Mesendoderm (in vitro differentiated cells): ENCODE measurements around the gene PPP1R9A.

ENCODE experiments used
- DNase-seq: peaks from one replicate; pipeline ENCODE4 v3.0.0; 2013
- H2AK5ac ChIP-seq: 2 replicates; pipeline ENCODE4 v1.6.1; 2013; ENCODE audit warnings: low read length, inconsistent platforms
- H2BK120ac ChIP-seq: 2 replicates; pipeline ENCODE4 v1.6.1; 2013; ENCODE audit warnings: low read depth, mild to moderate bottlenecking, low read length, moderate library complexity, mixed read lengths
- H2BK15ac ChIP-seq: replicated peaks from 2 replicates; pipeline ENCODE4 v1.6.1; 2013; ENCODE audit warnings: low read depth, mild to moderate bottlenecking, moderate library complexity
- H2BK5ac ChIP-seq: 2 replicates; pipeline ENCODE4 v1.6.1; 2013; ENCODE audit warnings: low read length, inconsistent platforms
- H3K18ac ChIP-seq: 2 replicates; pipeline ENCODE4 v1.6.1; 2013; ENCODE audit warnings: mild to moderate bottlenecking, low read length, mixed read lengths
- H3K23ac ChIP-seq: one replicate; pipeline ENCODE4 v1.6.1; 2013; ENCODE audit warnings: low read length
- H3K27ac ChIP-seq: 2 replicates; pipeline ENCODE4 v1.5.1; 2013; ENCODE audit warnings: low read depth, mild to moderate bottlenecking, inconsistent platforms, low read length, moderate library complexity
- H3K27me3 ChIP-seq: 2 replicates; pipeline ENCODE4 v1.6.1; 2013; ENCODE audit warnings: low read length, control low read depth, mild to moderate bottlenecking, inconsistent platforms; ENCODE audit not compliant: insufficient read depth, poor library complexity
- H3K36me3 ChIP-seq: 2 replicates; pipeline ENCODE4 v1.6.1; 2013; ENCODE audit warnings: low read length, inconsistent platforms; ENCODE audit not compliant: control insufficient read depth, insufficient read depth
- H3K4ac ChIP-seq: one replicate; pipeline ENCODE4 v1.6.1; 2013; ENCODE audit warnings: low read depth, mild to moderate bottlenecking, low read length, moderate library complexity
- H3K4me1 ChIP-seq: 2 replicates; pipeline ENCODE4 v1.6.1; 2013; ENCODE audit warnings: low read depth, low read length, inconsistent platforms; ENCODE audit not compliant: control insufficient read depth
- H3K4me2 ChIP-seq: 2 replicates; pipeline ENCODE4 v1.6.1; 2013; ENCODE audit warnings: low read length
- H3K4me3 ChIP-seq: 2 replicates; pipeline ENCODE4 v1.5.1; 2013; ENCODE audit warnings: mild to moderate bottlenecking, low read length
- H3K56ac ChIP-seq: one replicate; pipeline ENCODE4 v1.6.1; 2013; ENCODE audit warnings: low read length
- H3K79me1 ChIP-seq: 2 replicates; pipeline ENCODE4 v1.6.1; 2013; ENCODE audit warnings: low read length, inconsistent platforms
- H3K79me2 ChIP-seq: 2 replicates; pipeline ENCODE4 v1.6.1; 2013; ENCODE audit warnings: mild to moderate bottlenecking, low read length; ENCODE audit not compliant: control insufficient read depth, insufficient read depth
- H3K9ac ChIP-seq: 2 replicates; pipeline ENCODE4 v1.6.1; 2013; ENCODE audit warnings: low read length, inconsistent platforms
- H4K5ac ChIP-seq: one replicate; pipeline ENCODE4 v1.6.1; 2013; ENCODE audit warnings: low read length
- H4K8ac ChIP-seq: one replicate; pipeline ENCODE4 v1.6.1; 2013; ENCODE audit warnings: low read depth, mild to moderate bottlenecking, control low read depth, low read length, moderate library complexity
- WGBS: extraction: QIAGEN DNeasy Blood & Tissue Kit; methylation state at CpG from one replicate; pipeline ENCODE4 v1.1.7; 2013; ENCODE audit warnings: low lambda C conversion rate, missing lambda C conversion rate; ENCODE audit not compliant: insufficient coverage; ENCODE audit errors: extremely low coverage; 5-methylcytosine and 5-hydroxymethylcytosine counted together

PPP1R9A gene

DNA sequence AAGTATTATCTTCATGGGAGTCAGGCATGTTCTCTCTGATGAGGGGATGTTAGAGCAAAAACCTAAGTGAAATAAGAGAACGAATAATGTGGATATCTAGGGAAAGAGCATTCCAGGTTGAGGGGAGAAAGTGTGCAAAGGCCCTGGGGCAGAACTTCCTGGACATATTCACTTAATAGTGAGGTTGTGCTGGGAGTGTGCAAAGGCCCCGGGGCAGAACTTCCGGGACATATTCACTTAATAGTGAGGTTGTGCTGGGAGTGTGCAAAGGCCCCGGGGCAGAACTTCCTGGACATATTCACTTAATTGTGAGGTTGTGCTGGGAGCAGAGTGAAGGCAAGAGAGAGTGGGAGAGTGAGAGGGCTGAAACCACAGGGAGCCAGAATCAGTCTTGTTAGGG is 405.2 kb downstream of the PPP1R9A start:
- H2AK5ac ChIP-seq = no peak overlapping the region
- no peaks in the 10 kb centered on the region for H3K79me1 ChIP-seq
- no peak overlapping the region for H4K5ac ChIP-seq
- no peak overlapping the region for H3K27ac ChIP-seq
- no peak overlapping the region for H3K4ac ChIP-seq
- H3K4me2 ChIP-seq = no peak overlapping the region
- H3K27me3 ChIP-seq = no peaks in the 10 kb centered on the region
- H3K23ac ChIP-seq = no peak overlapping the region
- H3K36me3 ChIP-seq = no peaks in the 10 kb centered on the region
- H2BK120ac ChIP-seq = no peak overlapping the region
- H2BK5ac ChIP-seq = no peak overlapping the region
- H3K9ac ChIP-seq = no peak overlapping the region
- H3K56ac ChIP-seq = no peak overlapping the region
- no CpG with 5 or more reads among the region's 4 CpGs for whole genome bisulfite sequencing
- H3K79me2 ChIP-seq = no peaks in the 10 kb centered on the region
- H3K4me3 ChIP-seq = no peak overlapping the region
- H2BK15ac ChIP-seq = no peak overlapping the region
- H4K8ac ChIP-seq = no peak overlapping the region
- no peak for DNase-seq
- H3K18ac ChIP-seq = no peak overlapping the region
- H3K4me1 ChIP-seq = no peaks in the 10 kb centered on the region

DNA sequence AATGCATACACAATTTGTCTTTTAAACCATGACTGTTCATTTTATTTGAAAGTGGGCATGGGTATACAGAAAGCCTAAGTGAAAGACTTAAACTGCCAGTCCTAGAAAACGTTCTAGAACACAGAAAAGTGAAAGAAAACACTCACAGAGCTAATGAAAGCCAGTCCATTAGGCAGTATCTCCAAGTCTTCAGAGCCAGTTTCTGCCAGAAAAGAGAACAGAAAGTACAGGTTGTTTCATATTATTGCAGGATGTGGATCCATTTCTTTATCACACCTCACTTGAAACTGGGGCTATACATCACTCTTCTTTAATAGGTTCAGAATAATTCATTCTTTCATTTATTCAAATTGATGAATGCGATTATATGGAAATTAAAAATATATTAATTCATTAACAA is 409.2 kb downstream of the PPP1R9A start:
- H4K8ac ChIP-seq = no peak overlapping the region
- no peak overlapping the region for H2BK120ac ChIP-seq
- H3K4me1 ChIP-seq = no peaks in the 10 kb centered on the region
- H3K36me3 ChIP-seq = no peaks in the 10 kb centered on the region
- H3K18ac ChIP-seq = no peak overlapping the region
- no peak overlapping the region for H2BK5ac ChIP-seq
- H3K56ac ChIP-seq = no peak overlapping the region
- no peak overlapping the region for H3K4me3 ChIP-seq
- H3K4ac ChIP-seq = no peak overlapping the region
- H3K23ac ChIP-seq = no peak overlapping the region
- H3K4me2 ChIP-seq = no peak overlapping the region
- no peaks in the 10 kb centered on the region for H3K27me3 ChIP-seq
- no peaks in the 10 kb centered on the region for H3K79me1 ChIP-seq
- H3K79me2 ChIP-seq = no peaks in the 10 kb centered on the region
- H2AK5ac ChIP-seq = no peak overlapping the region
- no peak overlapping the region for H3K9ac ChIP-seq
- no peak overlapping the region for H3K27ac ChIP-seq
- no peak for DNase-seq
- H2BK15ac ChIP-seq = no peak overlapping the region
- no CpG with 5 or more reads among the region's 2 CpGs for WGBS
- H4K5ac ChIP-seq = no peak overlapping the region

DNA sequence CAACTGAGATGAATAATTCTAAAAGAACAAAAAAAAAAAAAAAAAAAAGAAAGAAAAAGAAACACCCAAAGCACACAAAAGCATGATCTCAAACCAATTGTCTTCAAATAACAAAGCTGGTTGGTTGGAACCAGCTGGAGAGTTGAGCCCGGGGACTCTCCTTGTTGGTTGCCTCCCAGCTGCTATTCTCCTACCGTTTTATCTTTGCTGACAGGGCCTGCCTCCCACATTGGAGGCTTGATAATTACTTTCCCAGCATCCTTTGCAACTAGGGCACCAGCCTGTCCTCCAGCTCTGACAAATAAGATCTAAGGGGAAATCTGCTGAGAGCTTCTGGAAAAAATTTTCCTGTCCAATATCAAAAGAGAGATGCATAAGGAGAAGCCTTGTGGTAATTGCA is 410.2 kb downstream of the PPP1R9A start:
- Histone ChIP-seq H4K5ac (no peak overlapping the region), H3K4ac (no peak overlapping the region), H3K23ac (no peak overlapping the region), H2BK120ac (no peak overlapping the region), H3K4me1 (no peaks in the 10 kb centered on the region), H3K27ac (no peak overlapping the region), H3K27me3 (no peaks in the 10 kb centered on the region), H3K18ac (no peak overlapping the region), H3K36me3 (no peaks in the 10 kb centered on the region), H2BK15ac (no peak overlapping the region), H3K56ac (no peak overlapping the region), H3K79me1 (no peaks in the 10 kb centered on the region), H4K8ac (no peak overlapping the region), H2AK5ac (no peak overlapping the region), H3K4me2 (no peak overlapping the region), H3K79me2 (no peaks in the 10 kb centered on the region), H3K9ac (no peak overlapping the region), H2BK5ac (no peak overlapping the region), H3K4me3 (no peak overlapping the region)
- DNase-seq = peak; percentile 34
- WGBS = no CpG with 5 or more reads among the region's 2 CpGs

DNA sequence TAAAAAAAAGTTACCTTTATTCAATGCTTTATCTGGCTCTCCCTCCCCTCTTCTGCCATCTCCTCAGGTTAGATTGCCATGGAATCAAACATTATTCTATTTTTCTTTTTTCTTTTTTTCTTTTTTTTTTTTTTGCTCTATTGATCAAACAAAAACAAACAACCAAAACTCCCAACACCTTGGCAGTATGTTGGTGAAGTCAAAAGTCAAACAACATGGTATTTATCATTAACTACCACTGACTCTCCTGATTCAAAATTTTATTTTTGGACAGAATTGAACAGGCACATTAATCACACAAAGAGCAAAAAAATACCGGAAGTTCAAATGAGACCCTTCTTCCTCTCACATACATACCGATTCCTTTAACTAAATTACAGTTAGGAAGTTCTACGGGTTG is 410.6 kb downstream of the PPP1R9A start:
- Histone ChIP-seq H3K4me2 (no peak overlapping the region), H3K56ac (no peak overlapping the region), H3K27ac (no peak overlapping the region), H3K23ac (no peak overlapping the region), H3K36me3 (no peaks in the 10 kb centered on the region), H2BK5ac (no peak overlapping the region), H3K4ac (no peak overlapping the region), H3K18ac (no peak overlapping the region), H4K5ac (no peak overlapping the region), H3K27me3 (no peaks in the 10 kb centered on the region), H2BK120ac (no peak overlapping the region), H3K79me1 (no peaks in the 10 kb centered on the region), H2BK15ac (no peak overlapping the region), H3K79me2 (no peaks in the 10 kb centered on the region), H3K4me3 (no peak overlapping the region), H2AK5ac (no peak overlapping the region), H4K8ac (no peak overlapping the region), H3K9ac (no peak overlapping the region), H3K4me1 (no peaks in the 10 kb centered on the region)
- WGBS = no CpG with 5 or more reads among the region's 3 CpGs
- no peak for DNase-seq

DNA sequence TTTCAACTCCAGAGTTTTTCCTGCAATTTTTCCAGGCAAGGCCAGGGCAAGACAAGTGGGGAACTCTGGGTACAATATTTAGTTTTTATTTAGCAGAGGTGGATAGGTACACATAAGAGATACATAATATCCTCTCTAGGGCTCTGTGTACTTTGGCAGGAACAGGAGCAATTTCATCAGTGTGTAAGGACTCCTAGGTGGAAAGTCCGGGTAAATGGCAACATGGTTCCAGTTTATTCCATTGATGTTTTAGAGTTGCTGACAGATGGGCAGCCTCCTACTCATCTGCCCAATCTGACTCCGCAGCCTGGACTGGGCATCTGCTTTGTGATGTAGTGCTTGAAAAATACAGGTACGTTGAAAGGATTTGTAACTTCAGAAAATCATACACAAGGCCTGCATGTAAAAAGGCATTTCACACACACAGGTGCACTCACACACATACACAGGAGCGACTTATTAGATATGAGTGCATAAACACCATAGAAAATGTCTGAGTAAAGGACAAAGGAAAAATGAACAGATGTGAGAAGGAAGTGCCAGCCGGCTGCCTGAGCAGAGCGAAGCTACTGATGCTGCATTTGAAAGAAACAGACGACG is 411.2 kb downstream of the PPP1R9A start:
- Histone ChIP-seq H3K18ac (no peak overlapping the region), H3K9ac (no peak overlapping the region), H3K36me3 (no peaks in the 10 kb centered on the region), H3K4me3 (no peak overlapping the region), H3K79me1 (no peaks in the 10 kb centered on the region), H3K4me2 (no peak overlapping the region), H4K8ac (no peak overlapping the region), H2BK15ac (no peak overlapping the region), H3K4ac (no peak overlapping the region), H3K56ac (no peak overlapping the region), H3K23ac (no peak overlapping the region), H2BK5ac (no peak overlapping the region), H3K27me3 (no peaks in the 10 kb centered on the region), H3K79me2 (no peaks in the 10 kb centered on the region), H4K5ac (no peak overlapping the region), H2AK5ac (no peak overlapping the region), H2BK120ac (no peak overlapping the region), H3K27ac (no peak overlapping the region), H3K4me1 (no peaks in the 10 kb centered on the region)
- DNase-seq = no peak
- no CpG with 5 or more reads among the region's 8 CpGs for WGBS

DNA sequence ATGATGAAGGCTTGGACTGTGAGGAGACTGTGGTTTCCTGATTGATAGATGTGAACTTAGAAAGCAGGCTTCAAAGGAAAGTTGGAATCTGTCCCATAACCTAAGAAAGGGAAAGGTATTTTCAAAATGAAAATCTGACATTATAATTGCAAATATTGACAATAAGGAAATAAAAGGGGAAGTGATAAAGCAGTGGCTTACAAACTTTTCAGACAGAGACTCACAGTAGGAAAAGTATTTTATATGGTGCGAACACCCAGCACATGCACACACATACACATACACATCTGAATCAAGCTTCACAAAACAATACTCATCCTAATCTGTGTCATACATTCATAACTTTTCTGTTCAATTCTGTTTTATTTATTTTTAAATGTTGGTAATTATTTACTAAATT is 412.2 kb downstream of the PPP1R9A start:
- Histone ChIP-seq H2BK15ac (no peak overlapping the region), H3K56ac (no peak overlapping the region), H4K5ac (no peak overlapping the region), H2BK120ac (no peak overlapping the region), H3K79me2 (no peaks in the 10 kb centered on the region), H2AK5ac (no peak overlapping the region), H3K79me1 (no peaks in the 10 kb centered on the region), H3K36me3 (no peaks in the 10 kb centered on the region), H3K4me2 (no peak overlapping the region), H4K8ac (no peak overlapping the region), H3K18ac (no peak overlapping the region), H3K27ac (no peak overlapping the region), H3K4ac (no peak overlapping the region), H3K4me1 (no peaks in the 10 kb centered on the region), H3K9ac (no peak overlapping the region), H2BK5ac (no peak overlapping the region), H3K23ac (no peak overlapping the region), H3K4me3 (no peak overlapping the region), H3K27me3 (no peaks in the 10 kb centered on the region)
- WGBS = no CpG with 5 or more reads among the region's 1 CpG
- no peak for DNase-seq
